Lower leg skin (tissue), 4 donors: ENCODE measurements around the gene FAM171A2. TPM values are rescaled to one million over a fixed set of nuclear protein-coding genes. Genes with fewer than 3 reads are reported as not detected.

Experiments
- DNase-seq, 2 donors: peaks; one replicate each; pipeline ENCODE4 v3.0.0-alpha.2; 2019; ENCODE audit warnings: low spot score in 2 of 2
- H3K4me3 ChIP-seq: fragments of 200-600 bp; sonication (generic); 2 replicates; pipeline ENCODE4 v1.5.1; 2017; ENCODE audit warnings: mild to moderate bottlenecking, low read depth; ENCODE audit not compliant: poor library complexity, severe bottlenecking
- CTCF ChIP-seq, 3 donors: fragments of 450-650 bp; IDR thresholded peaks; one replicate each; pipeline ENCODE4 v1.5.1; 2016; ENCODE audit warnings: antibody characterized with exemption in 3 of 3, mild to moderate bottlenecking in 3 of 3, moderate library complexity in 2 of 3
- POLR2A ChIP-seq, 2 donors: fragments of 450-650 bp; IDR thresholded peaks; one replicate each; pipeline ENCODE4 v1.6.1; 2016 to 2017; ENCODE audit warnings: antibody characterized with exemption in 2 of 2, mild to moderate bottlenecking in 1 of 2, moderate library complexity in 1 of 2
- WGBS, 2 donors: methylation state at CpG; one replicate each; pipeline ENCODE4 v1.1.5; 2018; 5-methylcytosine and 5-hydroxymethylcytosine counted together
- intact Hi-C: fragments of 100-400 bp; cut with DNase I; formaldehyde crosslinking; loops from one replicate; pipeline ENCODE4 v1.15.0; 2023; ENCODE audit warnings: low total_unique reads
- total RNA-seq, 4 donors: library from RNA; depleted of rRNA; stranded (reverse); fragments of >200 nt; gene quantifications; one replicate each; pipeline ENCODE4 v1.1.0, GENCODE V29; 2016

FAM171A2 gene
- total RNA-seq, 4 donors from 2014 or later = 0.95 to 2.8 (median 2.4) TPM

- no peak for DNase-seq
- intact Hi-C loops = no loop called here
- H3K4me3 ChIP-seq = no peak overlapping the region
- WGBS, 2 donors = 74 to 80% methylated on average over 10 of the region's 10 CpGs
- TF ChIP-seq CTCF (IDR thresholded peaks at IDR 0.05) = no peak
- no peak for TF ChIP-seq POLR2A (IDR thresholded peaks at IDR 0.05)
Measured at GRCh38 chr17:44390250-44390870, 26.7 kb upstream of the FAM171A2 start.

GRCh38 chr17:44389723-44390202 lies 26.1 kb upstream of the FAM171A2 start:
- intact Hi-C loops = no loop called here
- H3K4me3 ChIP-seq = no peak overlapping the region
- no peak for DNase-seq
- TF ChIP-seq CTCF (IDR thresholded peaks at IDR 0.05) = no peak
- TF ChIP-seq POLR2A (IDR thresholded peaks at IDR 0.05) = no peak
- WGBS, 2 donors = 62 to 77% methylated on average over 6 of the region's 6 CpGs

- intact Hi-C loops = no loop called here
- no peak for TF ChIP-seq CTCF (IDR thresholded peaks at IDR 0.05)
- TF ChIP-seq POLR2A (IDR thresholded peaks at IDR 0.05) = no peak
- DNase-seq = peak in 1 of 2 donors; percentile 62
- WGBS, 2 donors = 31 to 50% methylated on average over 1 of the region's 1 CpG
- no peak within 1 kb of the TSS for H3K4me3 ChIP-seq
Measured at GRCh38 chr17:44389281-44389680, 25.6 kb upstream of the FAM171A2 start, which contains the start of gene ITGA2B. Gene ITGA2B, minus strand, starts transcription at chr17:44389649. Its CDS starts 176 bp downstream, at chr17:44389473.

- peak in 1 of 2 donors; percentile 37 for DNase-seq
- TF ChIP-seq CTCF (IDR thresholded peaks at IDR 0.05) = no peak
- intact Hi-C loops = no loop called here
- no peak overlapping the region for H3K4me3 ChIP-seq
- WGBS, 2 donors = 78 to 80% methylated on average over 2 of the region's 2 CpGs
Measured at GRCh38 chr17:44387804-44388203, 24.2 kb upstream of the FAM171A2 start.

- WGBS, 2 donors = 29 to 37% methylated on average over 10 of the region's 10 CpGs
- intact Hi-C loops = no loop called here
- H3K4me3 ChIP-seq = no peak overlapping the region
- TF ChIP-seq CTCF (IDR thresholded peaks at IDR 0.05) (no peak), POLR2A (IDR thresholded peaks at IDR 0.05) (no peak)
- peak in 1 of 2 donors; percentile 28 for DNase-seq
Measured at GRCh38 chr17:44386182-44386525, 22.5 kb upstream of the FAM171A2 start.
